Islet precursor cell (in vitro differentiated cells): ENCODE results near the gene DRD5.
"Not testable (repeated sequence)": the region's sequence is repeated elsewhere in the genome, so short reads cannot be mapped to it uniquely, and the experiment has no call there.

ENCODE experiments used
- DNase-seq: peaks from one replicate; pipeline ENCODE4 v3.0.0-alpha.2; 2018

The DRD5 gene

DNA sequence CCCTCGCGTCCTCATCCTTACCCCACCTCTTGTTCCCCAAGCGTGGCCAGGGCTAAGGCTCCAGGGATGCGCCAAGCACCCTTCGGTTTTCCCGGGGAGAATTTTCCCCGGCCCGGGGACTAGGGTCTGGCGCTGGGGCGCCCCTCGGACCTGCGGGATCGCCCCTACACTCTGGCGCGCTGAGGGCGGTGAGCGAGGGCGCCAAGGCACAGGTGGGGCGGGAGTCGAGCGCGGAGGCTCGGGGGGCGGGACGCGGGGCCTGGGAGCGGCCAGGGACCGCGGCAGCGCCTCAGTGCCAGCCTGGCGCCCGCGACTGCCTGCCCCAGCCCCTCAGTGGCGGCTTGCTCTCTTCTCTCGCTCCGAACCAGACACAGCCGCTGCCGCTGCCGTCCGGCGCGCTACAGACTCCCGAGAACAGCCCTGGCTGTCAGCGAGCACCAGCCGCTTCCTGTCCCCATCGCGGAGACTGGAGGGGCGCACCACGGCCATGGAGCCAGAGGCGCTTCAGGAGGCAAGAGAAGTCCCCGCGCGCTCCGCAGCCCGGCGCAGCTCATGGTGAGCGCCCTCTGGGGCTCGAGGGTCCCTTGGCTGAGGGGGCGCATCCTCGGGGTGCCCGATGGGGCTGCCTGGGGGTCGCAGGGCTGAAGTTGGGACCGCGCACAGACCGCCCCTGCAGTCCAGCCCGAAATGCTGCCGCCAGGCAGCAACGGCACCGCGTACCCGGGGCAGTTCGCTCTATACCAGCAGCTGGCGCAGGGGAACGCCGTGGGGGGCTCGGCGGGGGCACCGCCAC is at the start of gene DRD5:
TSS of gene DRD5 (plus strand) at position 292 of the 793 bp plus-strand sequence. CDS start at position 688, 396 bp downstream.
- peak; percentile 73 for DNase-seq

DNA sequence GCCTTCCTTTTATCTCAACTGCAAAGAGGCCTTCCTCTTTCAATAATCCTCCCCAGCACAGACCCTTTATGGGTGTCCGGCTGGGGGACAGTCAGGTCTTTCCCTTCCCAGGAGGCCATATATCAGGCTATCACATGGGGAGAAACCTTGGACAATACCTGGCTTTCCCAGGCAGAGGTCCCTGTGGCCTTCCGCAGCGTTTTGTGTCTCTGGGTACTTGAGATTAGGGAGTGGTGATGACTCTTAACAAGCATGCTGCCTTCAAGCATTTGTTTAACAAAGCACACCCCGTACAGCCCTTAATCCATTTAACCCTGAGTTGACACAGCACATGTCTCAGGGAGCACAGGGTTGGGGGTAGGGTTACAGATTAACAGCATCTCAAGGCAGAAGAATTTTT is 49.2 kb upstream of the DRD5 start:
- DNase-seq: not testable (repeated sequence)

DNA sequence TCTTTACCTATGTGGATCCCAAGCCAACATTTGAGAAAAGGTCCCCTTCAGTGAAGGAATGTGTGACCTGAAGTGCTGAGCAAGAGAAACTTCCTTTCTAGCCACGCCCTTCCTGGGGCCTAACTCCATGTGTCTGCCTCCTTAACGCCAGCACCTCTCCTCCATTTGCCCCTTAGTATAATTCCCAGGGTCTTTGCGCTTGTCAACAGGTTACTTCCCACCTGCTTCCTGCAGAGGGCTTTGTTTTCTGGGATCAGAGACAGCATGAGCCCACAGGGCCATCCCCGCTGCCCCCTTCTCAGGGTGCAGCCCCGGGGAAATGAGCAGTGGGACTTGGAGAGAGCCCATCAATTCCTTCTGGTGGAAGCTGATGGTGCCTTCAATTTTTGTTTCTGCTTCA is 45.9 kb upstream of the DRD5 start:
- no peak for DNase-seq

DNA sequence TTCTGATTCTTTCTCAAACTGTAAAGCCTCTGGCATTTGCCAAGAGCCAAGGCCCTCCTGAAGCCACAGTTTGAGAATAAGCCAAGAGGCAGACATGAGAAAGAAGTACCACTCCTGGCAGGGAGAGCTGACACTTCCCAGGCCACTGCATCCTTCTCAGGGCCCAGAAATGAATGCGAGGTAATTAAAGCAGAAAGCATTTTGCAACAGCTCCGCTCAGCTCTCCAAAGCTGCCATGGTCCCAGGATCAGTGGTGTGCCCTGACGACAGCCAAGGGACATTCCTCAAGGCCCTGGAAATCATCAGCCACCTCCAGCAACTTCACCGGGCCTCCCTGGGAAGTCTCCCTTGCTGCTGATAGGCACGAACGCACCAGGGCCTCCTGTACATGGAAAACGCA is 44.2 kb upstream of the DRD5 start:
- peak; percentile 70 for DNase-seq

DNA sequence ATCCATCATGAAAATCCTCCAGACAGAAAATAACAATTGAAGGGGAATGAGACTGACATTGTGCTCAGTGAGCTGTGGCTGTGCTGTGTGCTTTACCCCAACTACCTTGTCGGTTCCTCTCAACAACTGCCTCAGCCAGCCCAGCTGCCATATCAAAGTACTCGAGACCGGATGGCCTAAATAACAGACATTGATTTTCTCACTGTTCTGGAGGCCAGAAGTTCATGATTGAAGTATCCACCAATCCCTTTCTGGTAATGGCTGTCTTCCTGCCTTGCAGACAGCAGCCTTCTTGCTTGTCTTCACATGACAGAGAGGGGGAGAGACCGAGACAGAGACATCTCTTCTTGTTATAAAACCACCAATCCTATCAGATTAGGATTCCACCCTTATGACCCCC is 37.6 kb upstream of the DRD5 start:
- DNase-seq: not testable (repeated sequence)

DNA sequence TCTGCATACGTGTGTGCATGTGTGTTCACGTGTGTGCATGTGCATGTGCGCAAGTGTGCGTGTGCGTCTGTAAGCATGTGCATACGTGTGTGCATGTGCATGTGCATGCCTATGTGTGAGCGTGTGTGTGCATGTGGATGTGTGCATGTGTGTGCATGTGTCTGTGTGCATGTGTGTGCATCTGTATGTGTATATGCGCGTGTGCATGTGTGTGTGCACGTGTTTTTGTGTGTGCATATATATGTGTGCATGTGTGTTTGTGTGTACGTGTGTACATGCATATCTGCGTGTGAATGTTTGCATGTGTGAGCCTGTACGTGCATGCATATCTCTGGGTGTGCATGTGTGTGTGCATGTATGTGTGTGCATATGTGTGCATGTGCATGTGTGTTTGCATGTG is 35.7 kb upstream of the DRD5 start:
- DNase-seq: no peak

DNA sequence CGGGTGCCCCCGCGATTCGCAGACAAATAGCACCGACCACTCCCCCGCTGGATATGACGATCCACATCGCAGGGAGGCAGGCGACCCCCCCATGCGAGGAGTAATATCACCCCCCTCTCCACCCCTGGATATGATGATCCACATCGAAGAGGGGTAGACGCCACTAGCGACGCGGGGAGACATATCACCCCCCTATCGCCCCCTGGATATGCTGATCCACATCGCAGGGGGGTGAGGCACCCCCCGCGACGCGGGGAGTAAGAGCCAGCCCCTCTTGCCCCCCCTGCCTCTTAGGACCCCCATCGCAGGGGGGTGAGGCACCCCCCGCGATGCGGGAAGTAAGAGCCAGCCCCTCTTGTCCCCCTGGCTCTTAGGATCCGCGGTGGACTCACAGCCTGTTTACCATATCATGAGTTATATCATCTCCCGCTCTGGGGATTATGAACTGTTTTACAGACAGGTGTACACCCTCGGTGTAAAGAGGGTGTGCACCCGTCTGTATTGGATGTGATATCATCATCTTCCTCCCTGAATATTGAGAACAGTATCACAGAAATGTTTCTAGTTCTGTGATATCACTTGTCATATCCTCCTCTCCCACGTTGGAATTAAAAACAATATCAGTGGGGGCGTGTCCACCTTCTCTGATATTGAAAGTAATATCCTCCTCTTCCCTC is 22.7 kb upstream of the DRD5 start:
- no peak for DNase-seq

DNA sequence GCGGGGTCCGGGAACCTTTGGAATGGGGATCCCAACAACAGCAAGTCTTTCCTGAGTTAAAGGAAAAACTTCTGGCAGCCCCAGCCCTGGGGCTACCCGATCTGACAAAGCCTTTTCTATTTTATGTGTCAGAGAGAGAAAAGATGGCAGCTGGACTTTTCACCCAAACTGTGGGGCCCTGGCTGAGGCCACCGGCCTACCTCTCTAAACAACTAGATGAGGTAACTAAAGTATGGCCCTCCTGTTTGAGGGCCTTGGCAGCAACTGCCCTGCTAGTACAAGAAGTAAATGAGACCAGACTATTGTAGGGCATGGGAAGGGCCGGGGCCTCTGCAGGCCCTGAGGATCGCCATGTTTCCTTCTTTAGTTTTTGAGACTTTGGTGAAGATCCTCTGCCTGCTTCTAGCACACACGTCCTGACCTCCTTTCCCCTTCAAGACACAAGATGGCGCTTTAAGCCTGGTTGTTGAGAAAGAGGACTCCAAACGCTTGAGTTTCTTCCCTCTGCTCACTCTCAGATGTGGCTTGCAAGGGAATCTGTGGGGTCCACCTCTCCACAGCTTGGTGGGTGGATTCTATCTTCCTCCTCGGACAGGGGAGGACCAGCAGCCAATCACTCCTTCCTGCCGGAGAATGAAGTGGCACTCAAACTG is 18.5 kb upstream of the DRD5 start:
- peak; percentile 85 for DNase-seq

DNA sequence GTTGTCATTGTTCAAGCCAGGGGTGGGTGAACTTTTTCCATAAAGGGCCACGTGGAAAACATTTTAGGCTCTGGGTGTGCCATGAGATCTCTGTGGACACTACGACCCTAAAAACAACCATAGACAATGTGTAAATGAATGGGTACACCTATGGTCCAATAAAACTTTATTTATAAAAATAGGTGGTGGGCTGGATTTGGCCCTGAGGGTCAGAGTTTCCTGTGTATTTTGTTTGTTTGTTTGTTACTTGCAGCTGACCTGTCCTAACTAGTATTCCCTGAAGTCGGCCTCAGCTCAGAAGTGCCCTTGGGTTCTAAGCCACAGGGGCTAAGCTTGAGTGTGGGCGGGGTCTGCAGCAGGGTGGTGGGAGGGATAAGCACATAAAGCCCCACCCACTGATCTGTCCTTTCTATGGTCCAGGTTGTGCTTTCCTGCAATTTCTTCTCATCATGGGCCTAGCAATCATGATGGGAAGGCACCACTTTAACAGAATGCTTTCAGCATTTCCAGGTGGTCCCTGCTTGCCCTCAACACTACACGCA is 17.2 kb upstream of the DRD5 start:
- no peak for DNase-seq

DNA sequence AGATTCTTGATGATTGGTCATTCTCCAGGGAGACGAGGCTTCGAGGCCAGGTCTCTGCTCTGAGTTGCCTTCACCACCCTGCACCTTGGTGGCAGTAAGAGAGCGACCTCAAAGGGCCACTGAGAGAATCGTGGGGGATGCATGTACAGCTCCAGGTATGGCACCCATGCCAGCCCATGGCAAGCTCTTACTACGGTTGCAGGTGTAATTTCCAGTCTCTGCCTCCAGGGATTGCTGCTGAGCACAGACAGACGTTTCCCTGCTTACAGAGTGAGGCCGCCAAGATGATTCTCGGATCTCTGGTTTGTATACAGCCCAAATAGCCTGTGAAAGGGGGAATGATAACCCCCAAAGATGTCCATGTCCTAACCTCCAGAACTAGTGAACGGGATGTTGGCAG is 16.3 kb upstream of the DRD5 start:
- peak; percentile 60 for DNase-seq

DNA sequence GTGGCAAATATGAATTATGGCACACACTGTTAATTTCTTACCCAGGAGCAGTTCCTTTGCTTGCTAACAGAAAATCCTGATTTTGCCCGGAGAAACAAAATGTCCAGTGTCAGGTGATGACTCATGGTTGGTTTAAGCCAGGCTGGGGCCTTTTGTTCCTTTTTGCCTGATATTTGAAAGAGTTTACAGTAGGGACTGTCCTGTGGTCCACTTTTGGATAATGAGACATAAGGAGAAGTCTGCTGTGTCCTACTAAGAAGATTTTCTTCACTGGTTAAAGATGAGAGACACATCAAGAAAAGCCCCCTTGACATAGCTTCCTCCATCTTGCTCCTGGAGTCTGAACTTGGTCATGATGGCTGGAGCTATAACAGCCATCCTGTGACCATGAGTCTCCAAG is 12.1 kb upstream of the DRD5 start:
- DNase-seq: no peak

DNA sequence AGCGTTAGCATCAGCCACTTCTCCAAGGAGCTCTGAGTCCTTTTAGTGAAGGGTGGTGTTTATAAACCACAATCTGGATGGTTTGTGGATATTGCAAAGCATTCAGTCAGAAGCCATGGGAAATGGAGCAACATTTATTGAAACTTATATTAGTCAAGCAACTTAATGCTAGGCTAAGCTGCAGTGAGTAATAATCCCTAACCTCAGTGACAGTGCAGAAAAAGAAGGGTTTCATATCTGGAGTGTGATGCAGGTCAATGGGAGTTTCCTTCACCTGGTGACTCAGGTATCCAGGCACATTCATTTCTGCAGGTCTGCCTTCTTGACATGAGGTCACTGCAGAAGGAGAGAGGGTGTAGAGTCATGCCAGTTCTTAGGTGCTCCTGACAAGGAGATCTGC is 10.4 kb upstream of the DRD5 start:
- DNase-seq: no peak

DNA sequence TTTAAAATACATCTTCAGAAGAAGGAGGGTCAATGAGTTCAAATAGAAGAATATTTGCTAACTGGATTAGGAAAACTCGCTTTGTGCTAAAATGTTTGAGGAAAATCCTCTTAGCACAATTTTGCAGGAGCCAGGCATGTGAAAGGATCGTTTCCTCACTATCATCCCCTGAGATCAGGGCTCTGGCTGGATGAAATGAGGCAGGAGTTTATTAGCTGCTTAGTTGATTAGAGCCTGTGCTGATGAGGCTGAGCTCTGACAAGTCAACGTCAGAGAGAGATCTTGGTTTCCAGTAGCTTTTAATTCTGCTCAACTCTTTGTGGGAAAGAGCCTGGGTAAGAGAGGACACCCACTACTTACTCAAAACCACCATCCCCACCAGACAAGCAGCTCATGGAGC is 8.0 kb upstream of the DRD5 start:
- DNase-seq: no peak

DNA sequence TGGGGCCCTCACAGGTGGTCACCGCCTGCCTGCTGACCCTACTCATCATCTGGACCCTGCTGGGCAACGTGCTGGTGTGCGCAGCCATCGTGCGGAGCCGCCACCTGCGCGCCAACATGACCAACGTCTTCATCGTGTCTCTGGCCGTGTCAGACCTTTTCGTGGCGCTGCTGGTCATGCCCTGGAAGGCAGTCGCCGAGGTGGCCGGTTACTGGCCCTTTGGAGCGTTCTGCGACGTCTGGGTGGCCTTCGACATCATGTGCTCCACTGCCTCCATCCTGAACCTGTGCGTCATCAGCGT is 652 bp downstream of the DRD5 start:
- no peak for DNase-seq

DNA sequence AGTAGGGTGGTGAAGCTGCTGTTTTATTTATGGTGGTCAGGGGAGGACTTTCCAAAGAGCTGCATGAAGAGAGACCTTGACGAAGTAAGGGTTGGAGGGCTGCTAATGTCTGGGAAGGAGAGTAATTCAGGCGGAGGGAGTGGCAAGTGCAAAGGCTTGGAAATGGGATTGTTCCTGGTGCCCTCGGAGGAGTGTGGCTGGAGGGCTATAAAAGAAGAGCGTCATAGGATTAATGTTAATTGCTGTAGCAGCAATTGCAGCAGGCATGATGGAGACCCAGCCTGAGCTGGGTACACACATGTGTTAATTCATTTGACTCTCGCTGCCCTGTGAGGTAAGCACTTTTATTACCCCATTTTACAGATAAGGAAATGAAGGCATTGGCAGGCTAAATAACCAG is 4.5 kb downstream of the DRD5 start:
- DNase-seq: not testable (repeated sequence)

DNA sequence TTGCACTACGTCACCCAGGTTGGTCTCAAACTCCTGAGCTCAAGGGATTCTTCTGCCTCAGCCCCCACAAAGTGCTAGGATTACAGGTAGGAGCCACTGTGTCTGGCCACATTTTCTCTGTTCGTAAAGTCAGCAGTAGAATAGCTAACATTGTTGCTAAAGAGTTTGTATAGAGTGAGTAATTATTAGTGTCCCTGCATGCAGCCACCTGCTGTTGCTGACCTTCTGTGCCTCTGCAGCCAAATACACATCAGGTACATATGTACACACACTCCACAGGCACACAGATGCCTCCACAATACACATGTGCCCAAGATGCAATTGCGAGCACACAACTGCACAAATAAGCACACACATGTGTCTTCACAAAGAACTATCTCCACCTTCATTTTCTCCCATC is 10.9 kb downstream of the DRD5 start:
- no peak for DNase-seq

DNA sequence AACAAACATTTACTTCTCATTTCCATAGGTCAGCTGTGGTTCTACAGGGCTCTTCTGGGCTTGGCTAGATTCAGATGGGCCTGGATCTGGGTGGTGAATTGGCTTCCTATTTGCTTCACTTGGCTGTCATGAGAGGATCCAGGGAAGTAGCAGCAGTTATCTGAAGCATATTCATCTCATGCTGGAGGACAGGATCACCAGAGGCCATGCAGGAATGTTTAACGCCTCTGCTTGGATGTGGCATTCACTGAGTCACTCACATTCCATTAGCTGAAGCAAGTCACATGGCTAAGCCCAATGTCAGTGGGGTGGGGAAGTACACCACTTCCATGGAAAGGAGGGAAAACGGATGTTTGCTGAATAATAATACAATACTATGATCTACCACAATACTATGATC is 15.2 kb downstream of the DRD5 start:
- DNase-seq: peak; percentile 67

DNA sequence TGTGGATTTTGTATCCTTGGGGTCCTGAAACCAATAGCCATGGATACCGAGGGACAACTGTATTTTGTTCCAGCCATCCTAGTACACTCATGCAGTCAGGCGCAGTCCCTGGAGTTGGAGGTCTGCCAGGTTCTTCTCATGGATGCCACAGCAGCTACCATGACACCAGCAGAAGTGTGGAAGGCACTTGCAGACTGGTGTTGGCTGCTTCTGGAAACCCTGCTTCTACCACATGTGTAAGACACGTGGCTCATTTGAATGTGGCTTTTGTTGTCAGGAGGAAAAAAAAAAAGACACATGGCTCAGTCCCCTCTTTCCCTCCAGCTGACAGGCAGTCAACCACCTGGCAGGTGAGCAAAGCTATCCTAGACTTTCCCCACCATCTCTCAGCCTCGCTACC is 19.4 kb downstream of the DRD5 start:
- DNase-seq: no peak

DNA sequence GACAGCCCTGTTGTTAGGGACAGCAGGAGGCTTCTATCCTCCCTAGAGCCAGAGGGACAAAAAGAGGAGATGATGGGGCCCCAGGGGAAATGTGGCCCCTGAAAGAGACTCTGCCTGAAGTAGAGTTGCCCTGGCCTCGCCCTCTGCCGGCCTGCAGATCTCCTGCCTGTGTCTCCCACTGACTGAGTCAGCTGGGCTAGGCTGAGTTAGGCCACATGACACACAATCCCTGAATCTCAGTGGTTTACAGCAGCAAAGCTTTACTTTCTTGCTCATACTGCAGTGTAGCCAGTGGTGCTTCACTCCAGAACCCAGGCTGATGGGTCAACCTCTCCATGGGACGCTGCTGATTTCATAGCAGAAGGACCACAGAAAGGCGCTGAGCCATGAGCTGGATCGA is 23.5 kb downstream of the DRD5 start:
- DNase-seq: no peak

DNA sequence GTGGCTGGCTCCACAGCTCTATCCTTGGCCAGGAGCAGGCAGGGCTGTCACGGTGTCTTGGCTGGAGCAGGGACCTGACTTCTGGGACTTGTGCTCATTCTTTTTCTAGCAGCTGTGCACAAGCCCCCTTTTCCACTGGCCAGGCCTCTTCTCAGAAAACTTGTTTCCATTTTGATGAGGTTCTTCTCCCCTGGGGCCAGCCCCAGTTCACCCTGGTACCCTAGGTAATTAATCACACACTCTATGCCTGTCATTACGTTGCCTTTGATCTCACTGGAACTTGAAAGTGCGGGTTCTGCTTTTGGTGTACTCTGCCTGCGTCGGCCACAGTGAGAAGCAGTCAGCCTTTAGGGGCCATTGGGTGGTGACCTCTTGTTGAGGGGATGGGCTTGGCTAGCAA is 26.6 kb downstream of the DRD5 start:
- no peak for DNase-seq

DNA sequence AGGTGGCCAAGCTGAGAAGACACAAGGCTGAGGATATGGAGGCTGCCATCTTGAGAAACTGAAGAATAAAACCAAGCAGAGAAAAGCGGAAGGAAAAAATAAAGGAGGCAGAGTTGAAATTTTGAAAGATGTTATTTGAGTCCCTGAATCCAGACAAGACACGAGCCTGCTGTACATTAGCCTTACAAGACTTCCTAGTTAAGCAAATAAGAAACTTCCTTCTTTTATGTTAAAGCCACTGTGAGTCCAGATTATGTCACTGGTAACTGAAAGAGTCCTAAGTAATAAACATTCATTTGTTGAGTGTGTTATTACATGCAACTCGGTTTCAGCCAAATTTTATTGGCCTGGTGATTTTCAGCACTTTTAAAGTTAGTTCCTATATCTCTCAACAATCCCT is 30.4 kb downstream of the DRD5 start:
- DNase-seq: no peak

DNA sequence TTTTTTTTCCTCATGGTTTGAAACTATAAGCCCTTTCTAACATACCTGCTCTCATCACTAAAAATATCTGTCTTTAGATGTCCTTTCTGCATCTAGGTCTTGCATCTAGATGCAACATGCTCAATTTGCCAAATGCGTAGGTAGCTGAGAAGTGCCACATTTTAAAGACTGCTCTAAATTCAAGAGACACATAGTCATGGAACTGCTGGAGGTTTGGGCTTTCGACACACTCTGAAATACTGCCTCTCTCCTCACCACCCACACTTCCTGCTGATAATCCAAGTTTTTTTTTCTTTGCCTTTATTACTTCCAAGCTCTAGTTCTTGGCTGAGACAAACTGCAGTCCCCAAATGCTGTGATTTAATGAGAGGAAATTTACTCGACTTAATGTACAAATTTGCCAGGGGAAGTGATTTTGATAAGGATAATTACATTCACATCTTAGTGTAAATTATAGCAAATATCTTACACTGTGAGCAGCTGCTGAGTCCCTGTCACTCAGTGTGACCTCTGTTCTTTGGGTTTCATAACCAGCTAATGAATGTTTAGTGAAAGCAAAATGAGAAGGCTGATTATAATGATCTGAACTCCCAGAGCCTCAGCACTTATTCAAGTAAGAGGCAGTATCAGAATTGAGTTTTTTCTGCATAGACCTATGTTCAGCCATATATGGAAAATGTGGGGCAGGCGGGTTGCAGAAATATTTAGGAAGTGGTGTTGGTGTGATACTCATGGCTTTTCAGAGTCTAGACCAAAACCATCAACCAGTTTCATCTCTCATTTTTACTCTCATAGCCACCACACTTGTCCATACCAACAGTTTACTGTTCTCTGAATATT is 31.3 kb downstream of the DRD5 start:
- no peak for DNase-seq

DNA sequence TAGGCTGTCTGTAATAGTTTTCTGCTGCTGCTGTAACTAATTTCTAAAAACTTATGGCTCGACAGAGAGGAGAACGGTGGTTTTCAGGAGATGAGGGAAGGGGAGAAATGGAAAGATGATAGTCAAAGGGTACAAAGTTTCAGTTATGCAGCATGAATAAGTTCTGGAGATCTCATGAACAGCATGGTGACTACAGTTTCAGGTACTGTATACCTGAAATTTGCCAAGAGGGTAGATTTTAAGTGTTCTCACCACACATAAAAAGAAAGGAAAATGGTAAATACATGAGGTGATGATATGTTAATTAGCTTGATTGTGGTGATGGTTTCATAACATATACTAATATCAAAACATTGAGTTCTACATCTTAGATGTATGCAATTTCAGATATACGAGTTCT is 34.9 kb downstream of the DRD5 start:
- no peak for DNase-seq
